Mesothelial cell of epicardium (in vitro differentiated cells): ENCODE data around the gene COG8. TPM values are rescaled to one million over a fixed set of nuclear protein-coding genes. Genes with fewer than 3 reads are reported as not detected.
A peak's percentile ranks its signal among the peaks of the same experiment; 100 is the strongest.
"Not testable (repeated sequence)": the region's sequence is repeated elsewhere in the genome, so short reads cannot be mapped to it uniquely, and the experiment has no call there.

Experiments used
- DNase-seq, 2 experiments: peaks; one replicate each; pipeline ENCODE4 v3.0.0; 2021; ENCODE audit warnings: low spot score in 2 of 2; ENCODE audit not compliant: unreplicated experiment in 2 of 2
- H3K27ac Mint-ChIP-seq: 2 replicates; pipeline ENCODE4 v1.8.0; 2021; ENCODE audit warnings: mixed read lengths
- H3K27me3 Mint-ChIP-seq: 2 replicates; pipeline ENCODE4 v1.8.0; 2021; ENCODE audit warnings: low read depth, mixed read lengths
- H3K36me3 Mint-ChIP-seq: 2 replicates; pipeline ENCODE4 v1.8.0; 2021; ENCODE audit warnings: mixed read lengths
- H3K4me1 Mint-ChIP-seq: 2 replicates; pipeline ENCODE4 v1.8.0; 2021; ENCODE audit warnings: mixed read lengths
- H3K4me3 Mint-ChIP-seq: 2 replicates; pipeline ENCODE4 v1.8.0; 2021; ENCODE audit warnings: mild to moderate bottlenecking, moderate library complexity, mixed read lengths
- H3K9me3 Mint-ChIP-seq: 2 replicates; pipeline ENCODE4 v1.8.0; 2021; ENCODE audit warnings: mixed read lengths
- total RNA-seq: library from RNA; stranded (reverse); gene quantifications from 3 replicates; pipeline ENCODE4 v1.2.1, GENCODE V29; 2021
- TF ChIP-seq, protein P1 (sequence below): fragments of 200-600 bp; sonication (generic); IDR thresholded peaks from one replicate; pipeline ENCODE4 v1.5.0; 2021; ENCODE audit warnings: antibody characterized with exemption; ENCODE audit not compliant: unreplicated experiment

COG8 gene
- total RNA-seq, 1 donor from 2014 or later, result 49.4 TPM

DNA sequence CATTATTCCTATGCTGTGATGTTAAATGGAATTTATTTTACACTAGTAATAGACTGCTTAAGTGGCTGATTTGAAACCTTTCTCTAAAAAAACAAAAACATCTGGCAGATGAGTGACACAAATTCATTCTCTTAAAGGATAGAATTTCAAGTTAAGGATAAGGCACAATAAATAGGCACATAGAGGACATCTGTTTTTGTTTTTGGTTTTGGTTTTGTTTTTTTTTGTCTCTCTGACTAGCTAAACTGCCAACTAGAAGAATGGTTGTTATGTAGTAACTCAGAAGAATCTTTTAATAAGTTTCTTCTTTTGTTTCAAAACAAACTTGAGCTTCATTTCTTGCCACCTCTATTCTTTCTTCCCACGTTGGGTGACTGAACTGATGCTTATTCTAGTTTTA, 33.3 kb downstream of the COG8 start:
- Mint-ChIP-seq H3K36me3 (peaks cover 6% of the 10 kb centered on the region), H3K27me3 (no peaks in the 10 kb centered on the region), H3K4me1 (peaks cover 2% of the 10 kb centered on the region), H3K4me3 (no peak overlapping the region), H3K27ac (no peak overlapping the region), H3K9me3 (no peaks in the 10 kb centered on the region)
- TF ChIP-seq, protein P1, sequence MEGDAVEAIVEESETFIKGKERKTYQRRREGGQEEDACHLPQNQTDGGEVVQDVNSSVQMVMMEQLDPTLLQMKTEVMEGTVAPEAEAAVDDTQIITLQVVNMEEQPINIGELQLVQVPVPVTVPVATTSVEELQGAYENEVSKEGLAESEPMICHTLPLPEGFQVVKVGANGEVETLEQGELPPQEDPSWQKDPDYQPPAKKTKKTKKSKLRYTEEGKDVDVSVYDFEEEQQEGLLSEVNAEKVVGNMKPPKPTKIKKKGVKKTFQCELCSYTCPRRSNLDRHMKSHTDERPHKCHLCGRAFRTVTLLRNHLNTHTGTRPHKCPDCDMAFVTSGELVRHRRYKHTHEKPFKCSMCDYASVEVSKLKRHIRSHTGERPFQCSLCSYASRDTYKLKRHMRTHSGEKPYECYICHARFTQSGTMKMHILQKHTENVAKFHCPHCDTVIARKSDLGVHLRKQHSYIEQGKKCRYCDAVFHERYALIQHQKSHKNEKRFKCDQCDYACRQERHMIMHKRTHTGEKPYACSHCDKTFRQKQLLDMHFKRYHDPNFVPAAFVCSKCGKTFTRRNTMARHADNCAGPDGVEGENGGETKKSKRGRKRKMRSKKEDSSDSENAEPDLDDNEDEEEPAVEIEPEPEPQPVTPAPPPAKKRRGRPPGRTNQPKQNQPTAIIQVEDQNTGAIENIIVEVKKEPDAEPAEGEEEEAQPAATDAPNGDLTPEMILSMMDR, result no peak
- DNase-seq, result no peak

DNA sequence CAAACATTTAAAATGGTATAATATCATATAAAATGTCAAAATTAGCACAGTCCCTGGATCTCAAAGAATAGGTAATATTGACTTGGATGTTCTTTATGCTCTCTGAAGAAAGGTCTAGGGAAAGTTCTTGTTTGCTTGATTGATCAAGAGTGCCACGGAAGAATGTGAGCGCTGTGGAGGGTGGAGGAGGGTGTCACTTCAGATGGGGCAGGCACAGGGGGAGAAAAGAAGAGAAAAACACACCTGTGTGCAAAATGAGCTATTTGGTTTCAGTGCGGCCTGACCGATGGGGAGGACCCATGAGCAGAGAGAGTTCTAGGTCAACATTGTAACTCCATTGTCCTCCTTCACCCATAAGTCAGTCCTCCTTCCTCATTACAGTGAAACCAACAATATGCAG, 37.1 kb downstream of the COG8 start:
- Mint-ChIP-seq H3K36me3 (peaks cover 16% of the 10 kb centered on the region), H3K27ac (no peak overlapping the region), H3K4me3 (no peak overlapping the region), H3K27me3 (no peaks in the 10 kb centered on the region), H3K4me1 (no peaks in the 10 kb centered on the region), H3K9me3 (no peaks in the 10 kb centered on the region)
- TF ChIP-seq, protein P1, result no peak
- peak in 1 of 2 experiments; percentile 1 for DNase-seq

DNA sequence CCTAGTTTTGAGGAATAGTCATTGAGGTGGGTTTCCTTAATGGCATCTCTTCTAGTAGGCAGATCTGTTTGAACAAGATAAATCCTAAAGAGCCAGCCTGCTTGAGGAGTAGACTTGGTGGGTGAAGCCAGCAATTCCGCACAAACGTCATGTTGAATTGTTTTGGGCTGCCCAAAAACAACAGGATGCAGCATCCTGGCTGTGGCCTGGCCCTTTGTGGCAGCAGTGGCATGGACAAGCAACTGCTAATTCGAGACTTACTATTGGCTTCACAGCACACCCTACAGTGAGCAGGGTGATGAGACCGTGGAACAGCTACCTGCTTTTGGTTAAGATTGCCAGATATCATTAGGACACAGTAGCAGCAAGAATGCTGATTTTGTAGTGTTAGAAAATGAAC, 37.5 kb downstream of the COG8 start:
- TF ChIP-seq, protein P1, result no peak
- Mint-ChIP-seq H3K9me3 (no peaks in the 10 kb centered on the region), H3K27me3 (no peaks in the 10 kb centered on the region), H3K4me3 (no peak overlapping the region), H3K4me1 (no peaks in the 10 kb centered on the region), H3K36me3 (peaks cover 16% of the 10 kb centered on the region), H3K27ac (no peak overlapping the region)
- DNase-seq, result peak in 1 of 2 experiments; percentile 26

DNA sequence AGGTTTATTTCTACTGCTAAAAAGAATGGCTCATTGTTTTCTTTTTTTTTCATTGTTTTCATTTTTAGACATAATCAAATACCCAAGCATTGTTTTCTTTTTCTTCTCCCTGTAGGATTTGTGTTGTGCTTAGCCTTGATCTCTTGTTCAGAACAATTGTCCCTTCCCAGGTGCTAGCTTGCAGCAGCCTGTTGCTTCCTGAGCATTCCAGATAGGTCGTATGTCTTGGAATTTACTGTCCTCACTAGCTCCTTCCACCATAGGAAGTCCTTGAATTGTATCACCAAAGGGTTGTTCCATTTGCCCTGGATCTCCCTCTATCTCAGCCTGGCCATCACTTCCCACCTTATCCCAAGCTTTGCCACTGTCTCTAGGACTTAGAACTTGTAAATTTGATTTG, 38.2 kb downstream of the COG8 start:
- no peaks in the 10 kb centered on the region for H3K27me3 Mint-ChIP-seq
- DNase-seq, result no peak
- TF ChIP-seq, protein P1, result no peak
- H3K9me3 Mint-ChIP-seq, result no peaks in the 10 kb centered on the region
- H3K4me1 Mint-ChIP-seq, result no peaks in the 10 kb centered on the region
- H3K36me3 Mint-ChIP-seq, result peaks cover 17% of the 10 kb centered on the region
- no peak overlapping the region for H3K4me3 Mint-ChIP-seq
- no peak overlapping the region for H3K27ac Mint-ChIP-seq

DNA sequence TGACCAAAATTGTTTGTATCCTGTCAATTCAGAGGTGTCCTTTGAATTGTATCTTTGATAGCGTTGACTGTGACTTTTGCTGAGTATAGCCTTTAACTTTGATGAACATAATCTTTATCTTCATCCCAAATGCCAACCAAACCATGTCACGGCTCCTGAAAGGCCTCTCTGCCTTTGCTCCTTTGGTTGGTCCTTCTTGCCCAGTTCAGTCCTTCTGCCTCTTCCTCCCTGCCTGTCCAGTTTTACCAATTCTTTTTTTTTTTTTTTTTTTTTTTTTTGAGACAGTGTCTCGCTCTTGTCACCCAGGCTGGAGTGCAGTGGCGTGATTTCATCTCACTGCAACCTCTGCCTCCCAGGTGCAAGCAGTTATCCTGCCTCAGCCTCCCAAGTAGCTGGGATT, 41.1 kb downstream of the COG8 start:
- H3K4me3 Mint-ChIP-seq, result no peak overlapping the region

DNA sequence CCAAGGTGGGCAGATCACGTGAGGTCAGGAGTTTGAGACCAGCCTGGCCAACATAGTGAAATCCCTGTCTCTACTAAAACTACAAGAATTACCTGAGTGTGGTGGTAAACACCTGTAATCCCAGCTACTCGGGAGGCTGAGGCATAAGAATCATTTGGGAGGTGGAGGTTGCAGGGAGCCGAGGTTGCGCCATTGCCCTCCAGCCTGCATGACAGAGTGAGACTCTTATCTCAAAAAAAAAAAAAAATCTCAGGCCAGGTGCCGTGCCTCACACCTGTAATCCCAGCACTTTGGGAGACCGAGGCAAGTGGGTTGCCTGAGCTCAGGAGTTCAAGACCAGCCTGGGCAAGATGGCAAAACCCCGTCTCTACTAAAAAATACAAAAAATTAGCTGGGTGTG, 42.6 kb downstream of the COG8 start:
- not testable (repeated sequence) for H3K4me1 Mint-ChIP-seq, H3K9me3 Mint-ChIP-seq, DNase-seq, H3K27me3 Mint-ChIP-seq, H3K4me3 Mint-ChIP-seq, H3K27ac Mint-ChIP-seq
- peaks cover 16% of the 10 kb centered on the region for H3K36me3 Mint-ChIP-seq

More for the DNA sequence above, 41.1 kb downstream of the COG8 start:
- DNase-seq, result no peak
- Mint-ChIP-seq H3K27ac (no peak overlapping the region), H3K27me3 (no peaks in the 10 kb centered on the region), H3K4me1 (no peaks in the 10 kb centered on the region), H3K9me3 (no peaks in the 10 kb centered on the region), H3K36me3 (peaks cover 16% of the 10 kb centered on the region)
- TF ChIP-seq, protein P1, result no peak
